Stimulated activated CD8-positive, alpha-beta memory T cell treated with anti-CD3 and anti-CD28 coated beads, Interleukin-2, amount 100 ng/mL, for 1 hour (primary cell): ENCODE results near the gene HS1BP3.

Experiments
- DNase-seq, 2 donors: peaks; one replicate each; pipeline ENCODE4 v3.0.0-alpha.2; 2020; ENCODE audit warnings: low read depth in 2 of 2

The HS1BP3 gene

GRCh38 chr2:20600756-20601325, 50.1 kb downstream of the HS1BP3 start:
- no peak for DNase-seq

GRCh38 chr2:20599861-20600461, 50.9 kb downstream of the HS1BP3 start:
- DNase-seq, result no peak

GRCh38 chr2:20599001-20599600, 51.8 kb downstream of the HS1BP3 start:
- DNase-seq, result no peak

GRCh38 chr2:20597860-20598183, 53.1 kb downstream of the HS1BP3 start:
- DNase-seq, result no peak

GRCh38 chr2:20596973-20597859, 53.7 kb downstream of the HS1BP3 start:
- DNase-seq, result no peak

GRCh38 chr2:20596193-20596972, 54.5 kb downstream of the HS1BP3 start:
- no peak for DNase-seq

GRCh38 chr2:20595439-20596192, 55.3 kb downstream of the HS1BP3 start:
- no peak for DNase-seq

GRCh38 chr2:20594957-20595356, 55.9 kb downstream of the HS1BP3 start:
- no peak for DNase-seq

GRCh38 chr2:20594048-20594750, 56.7 kb downstream of the HS1BP3 start:
- DNase-seq, result no peak

GRCh38 chr2:20593072-20594034, 57.5 kb downstream of the HS1BP3 start:
- DNase-seq, result no peak

GRCh38 chr2:20592106-20593071, 58.5 kb downstream of the HS1BP3 start:
- DNase-seq, result no peak

- DNase-seq, result no peak
Observed at GRCh38 chr2:20590704-20591515, 60.0 kb downstream of the HS1BP3 start.

GRCh38 chr2:20589975-20590703, 60.8 kb downstream of the HS1BP3 start:
- DNase-seq, result no peak

- DNase-seq, result no peak
Observed at GRCh38 chr2:20588918-20589871, 61.7 kb downstream of the HS1BP3 start.
